Activated CD4-positive, alpha-beta T cell treated with anti-CD3 and anti-CD28 coated beads, Interleukin-2, amount 50 U/mL, for 16 hours (primary cell): ENCODE results near the gene SPEM1.

Experiments
- DNase-seq: peaks from one replicate; pipeline ENCODE4 v3.0.0-alpha.2; 2020

The SPEM1 gene

GRCh38 chr17:7419819-7420610, at the start of gene SPEM1:
TSS of gene SPEM1 (plus strand) at chr17:7420324. CDS start at chr17:7420385, 61 bp downstream.
- DNase-seq, result no peak

GRCh38 chr17:7370853-7371252, 49.3 kb upstream of the SPEM1 start:
- DNase-seq, result no peak

- DNase-seq, result no peak
Measured at GRCh38 chr17:7374353-7374752, 45.8 kb upstream of the SPEM1 start.

GRCh38 chr17:7379134-7379533, 41.0 kb upstream of the SPEM1 start:
- DNase-seq, result no peak

GRCh38 chr17:7380321-7380720, 39.8 kb upstream of the SPEM1 start:
- no peak for DNase-seq

- DNase-seq, result no peak
Measured at GRCh38 chr17:7380855-7381683, 39.1 kb upstream of the SPEM1 start, which contains the start of gene TNK1. TSS of gene TNK1 (plus strand) at chr17:7381089. CDS start at chr17:7382927, 1,838 bp downstream.

GRCh38 chr17:7382901-7383300, 37.2 kb upstream of the SPEM1 start:
- no peak for DNase-seq

GRCh38 chr17:7383371-7383741, 36.8 kb upstream of the SPEM1 start:
- DNase-seq, result no peak

GRCh38 chr17:7383742-7384488, 36.2 kb upstream of the SPEM1 start:
- DNase-seq, result peak; percentile 78

GRCh38 chr17:7384489-7385081, 35.5 kb upstream of the SPEM1 start:
- no peak for DNase-seq

- DNase-seq, result no peak
Measured at GRCh38 chr17:7388856-7389255, 31.3 kb upstream of the SPEM1 start.

GRCh38 chr17:7389924-7390910, 29.9 kb upstream of the SPEM1 start:
- no peak for DNase-seq

GRCh38 chr17:7391307-7391706, 28.8 kb upstream of the SPEM1 start:
- DNase-seq, result no peak

GRCh38 chr17:7392696-7393612, 27.2 kb upstream of the SPEM1 start:
- DNase-seq, result no peak

GRCh38 chr17:7393613-7394451, 26.3 kb upstream of the SPEM1 start:
- peak; percentile 53 for DNase-seq

- peak; percentile 86 for DNase-seq
Measured at GRCh38 chr17:7394452-7395191, 25.5 kb upstream of the SPEM1 start, which contains the start of gene PLSCR3. TSS of gene PLSCR3 (minus strand) at chr17:7394525. CDS start at chr17:7394110, 415 bp downstream.

- no peak for DNase-seq
Measured at GRCh38 chr17:7396147-7396546, 24.0 kb upstream of the SPEM1 start.

GRCh38 chr17:7398612-7399011, 21.5 kb upstream of the SPEM1 start:
- no peak for DNase-seq
